Hepatocyte (in vitro differentiated cells): ENCODE measurements around the gene PSMD5. TPM values are rescaled to one million over a fixed set of nuclear protein-coding genes. Genes with fewer than 3 reads are reported as not detected.
A peak's percentile ranks its signal among the peaks of the same experiment; 100 is the strongest.

Experiments used
- DNase-seq: peaks from one replicate; pipeline ENCODE4 v3.0.0-alpha.2; 2016; ENCODE audit warnings: low spot score
- H2AFZ ChIP-seq: fragments of 200-600 bp; sonication (generic); 2 replicates; pipeline ENCODE4 v1.6.0; 2016; ENCODE audit warnings: antibody characterized with exemption, mild to moderate bottlenecking
- H3K27ac ChIP-seq: fragments of 200-600 bp; sonication (generic); 2 replicates; pipeline ENCODE4 v1.5.1; 2016; ENCODE audit warnings: mild to moderate bottlenecking
- H3K27me3 ChIP-seq: fragments of 200-600 bp; sonication (generic); 2 replicates; pipeline ENCODE4 v1.6.1; 2016
- H3K36me3 ChIP-seq: fragments of 200-600 bp; sonication (generic); replicated peaks from 2 replicates; pipeline ENCODE4 v1.5.1; 2016; ENCODE audit warnings: low read depth; ENCODE audit not compliant: insufficient read depth
- H3K4me1 ChIP-seq: fragments of 200-600 bp; sonication (generic); 2 replicates; pipeline ENCODE4 v1.5.1; 2016; ENCODE audit warnings: mild to moderate bottlenecking, moderate library complexity; ENCODE audit not compliant: insufficient read depth
- H3K4me2 ChIP-seq: fragments of 200-600 bp; sonication (generic); 2 replicates; pipeline ENCODE4 v1.6.0; 2016
- H3K4me3 ChIP-seq: fragments of 200-600 bp; sonication (generic); 2 replicates; pipeline ENCODE4 v1.5.1; 2016; ENCODE audit warnings: mild to moderate bottlenecking
- H3K79me2 ChIP-seq: fragments of 200-600 bp; sonication (generic); 2 replicates; pipeline ENCODE4 v1.6.0; 2017; ENCODE audit warnings: mild to moderate bottlenecking
- H3K9me2 ChIP-seq: fragments of 200-600 bp; sonication (generic); replicated peaks from 2 replicates; pipeline ENCODE4 v1.6.0; 2017; ENCODE audit warnings: mild to moderate bottlenecking; ENCODE audit not compliant: insufficient read depth
- H3K9me3 ChIP-seq: fragments of 200-600 bp; sonication (generic); 2 replicates; pipeline ENCODE4 v1.5.1; 2016; ENCODE audit warnings: low read depth, mild to moderate bottlenecking
- H4K20me1 ChIP-seq: fragments of 200-600 bp; sonication (generic); 2 replicates; pipeline ENCODE4 v1.6.0; 2016; ENCODE audit warnings: mild to moderate bottlenecking; ENCODE audit not compliant: insufficient read depth, poor library complexity, severe bottlenecking
- CTCF ChIP-seq: fragments of 200-600 bp; sonication (generic); IDR thresholded peaks from 2 replicates; pipeline ENCODE4 v1.5.1; 2016; ENCODE audit warnings: antibody characterized with exemption, mild to moderate bottlenecking; ENCODE audit not compliant: poor library complexity
- EZH2 ChIP-seq: fragments of 200-600 bp; sonication (generic); IDR thresholded peaks from 2 replicates; pipeline ENCODE4 v1.6.1; 2016; ENCODE audit warnings: antibody characterized with exemption, mild to moderate bottlenecking, borderline replicate concordance
- EZH2phosphoT487 ChIP-seq: fragments of 200-600 bp; sonication (generic); IDR thresholded peaks from one replicate; pipeline ENCODE4 v1.6.1; 2018; ENCODE audit warnings: antibody characterized with exemption, mild to moderate bottlenecking, low read depth, moderate library complexity; ENCODE audit not compliant: unreplicated experiment, severe bottlenecking
- WGBS: methylation state at CpG from one replicate; pipeline ENCODE4 v1.1.6; 2016; ENCODE audit warnings: low lambda C conversion rate; ENCODE audit errors: missing lambda C conversion rate; 5-methylcytosine and 5-hydroxymethylcytosine counted together
- polyA plus RNA-seq: library from polyadenylated mRNA; unstranded; fragments of >200 nt; fragmentation: Nextera tagmentation; extraction: Ambion mirVana; gene quantifications from 2 replicates; pipeline ENCODE4 v1.2.1, GENCODE V29; 2016
- total RNA-seq: library from RNA; depleted of rRNA; stranded (reverse); fragments of >200 nt; gene quantifications from 2 replicates; pipeline ENCODE4 v1.2.3, GENCODE V29; 2014

PSMD5 gene
- total and polyA plus RNA-seq, 2 experiments from 2014 or later: 10.4 to 14.7 TPM

- Histone ChIP-seq H3K36me3 (no peaks in the 10 kb centered on the region), H3K27me3 (no peaks in the 10 kb centered on the region), H3K4me2 (peak overlapping the region; percentile 99), H3K79me2 (no peaks in the 10 kb centered on the region), H2AFZ (no peak overlapping the region), H3K9me2 (no peaks in the 10 kb centered on the region), H3K4me3 (peak overlapping the region; percentile 96), H3K27ac (peak overlapping the region; percentile 99), H4K20me1 (no peaks in the 10 kb centered on the region), H3K4me1 (peaks cover 50% of the 10 kb centered on the region), H3K9me3 (no peaks in the 10 kb centered on the region)
- TF ChIP-seq EZH2 (no peak), EZH2phosphoT487 (no peak), CTCF (no peak)
- 60% methylated on average over 7 of the region's 7 CpGs for WGBS
- no peak for DNase-seq
Observed at GRCh38 chr9:120875643-120875953, 32.9 kb upstream of the PSMD5 start.

DNA sequence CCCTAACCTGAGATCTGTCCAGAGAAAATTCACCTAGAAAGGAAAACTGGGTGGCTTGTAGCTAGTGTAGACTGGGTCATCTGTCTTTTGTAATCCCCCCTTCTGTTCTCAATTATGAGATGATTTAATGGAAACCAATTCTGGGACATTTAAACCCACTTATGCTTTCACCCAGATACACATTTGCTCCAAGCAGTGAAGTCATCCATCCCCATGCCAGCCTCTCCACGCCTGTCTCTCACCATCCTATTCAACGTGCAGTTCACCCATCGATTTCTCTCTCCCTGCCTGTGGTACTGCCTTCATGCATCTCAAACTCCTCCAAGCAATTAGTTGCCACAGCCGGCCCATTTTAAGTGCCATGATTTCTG is 32.5 kb upstream of the PSMD5 start:
- Histone ChIP-seq H3K4me2 (peak overlapping the region; percentile 99), H3K9me3 (no peaks in the 10 kb centered on the region), H3K36me3 (no peaks in the 10 kb centered on the region), H3K27ac (peak overlapping the region; percentile 99), H3K79me2 (no peaks in the 10 kb centered on the region), H3K27me3 (no peaks in the 10 kb centered on the region), H2AFZ (no peak overlapping the region), H3K4me1 (peaks cover 50% of the 10 kb centered on the region), H4K20me1 (no peaks in the 10 kb centered on the region), H3K4me3 (no peak overlapping the region), H3K9me2 (no peaks in the 10 kb centered on the region)
- DNase-seq: no peak
- no peak for TF ChIP-seq CTCF
- no peak for TF ChIP-seq EZH2phosphoT487
- TF ChIP-seq EZH2: no peak
- WGBS: 69% methylated on average over 4 of the region's 4 CpGs

DNA sequence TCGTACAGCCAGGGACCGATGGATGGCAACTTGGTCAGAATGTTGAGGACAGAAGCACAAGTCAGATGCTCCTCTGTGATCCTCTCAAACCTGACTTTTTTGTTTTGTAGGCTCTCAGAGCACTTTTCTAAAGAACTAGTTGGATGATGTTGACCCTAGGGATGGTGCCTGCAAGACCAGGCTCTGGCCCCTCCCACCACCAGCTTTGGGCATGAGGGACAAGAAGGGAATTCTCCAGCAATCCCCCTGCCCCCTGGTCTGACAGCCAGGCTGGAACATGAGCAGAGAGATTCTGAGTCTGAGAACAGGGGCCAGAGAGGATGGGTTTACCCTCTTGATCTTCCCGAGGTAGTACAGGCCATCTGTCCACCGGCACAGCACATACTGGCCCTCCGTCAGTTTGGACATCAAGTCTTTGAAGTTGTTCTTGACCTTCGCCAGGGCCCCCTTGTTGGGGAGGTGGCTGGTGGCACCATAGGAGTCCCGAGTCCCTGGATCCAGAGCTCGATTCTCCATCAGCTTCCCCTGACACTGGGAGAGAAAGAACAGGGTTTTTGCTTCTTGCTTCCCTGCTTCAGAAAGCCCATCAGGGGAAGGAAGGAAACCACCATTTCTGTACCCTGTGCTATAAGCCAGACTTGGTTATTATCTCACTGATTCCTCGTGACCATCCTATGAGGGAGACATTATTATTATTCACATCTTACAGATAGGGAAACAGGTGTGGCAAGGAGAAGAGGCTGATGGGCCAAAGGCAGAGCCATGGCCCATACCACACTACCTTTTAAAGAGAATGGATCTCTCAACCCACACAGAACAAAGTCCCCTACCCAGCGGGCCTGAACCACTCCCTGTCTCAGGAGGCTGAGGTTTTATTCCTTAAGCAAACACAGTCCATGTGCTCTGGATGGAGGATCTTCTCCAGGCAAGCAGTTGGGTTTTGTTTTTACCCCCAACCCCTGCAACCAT is 31.8 kb upstream of the PSMD5 start:
- peaks cover 51% of the 10 kb centered on the region for H3K4me1 ChIP-seq
- H3K9me2 ChIP-seq: no peaks in the 10 kb centered on the region
- TF ChIP-seq EZH2: no peak
- no peak for TF ChIP-seq EZH2phosphoT487
- TF ChIP-seq CTCF: no peak
- no peak overlapping the region for H3K4me3 ChIP-seq
- WGBS: 91% methylated on average over 10 of the region's 10 CpGs
- no peaks in the 10 kb centered on the region for H4K20me1 ChIP-seq
- H3K4me2 ChIP-seq: peak overlapping the region; percentile 99
- peak overlapping the region; percentile 99 for H3K27ac ChIP-seq
- no peaks in the 10 kb centered on the region for H3K79me2 ChIP-seq
- DNase-seq: no peak
- no peaks in the 10 kb centered on the region for H3K27me3 ChIP-seq
- H3K9me3 ChIP-seq: no peaks in the 10 kb centered on the region
- H3K36me3 ChIP-seq: no peaks in the 10 kb centered on the region
- no peak overlapping the region for H2AFZ ChIP-seq
